Aortic smooth muscle cell (primary cell): ENCODE results near the gene PPM1N. TPM values are rescaled to one million over a fixed set of nuclear protein-coding genes. Genes with fewer than 3 reads are reported as not detected.

Source experiments
- total RNA-seq: library from RNA; depleted of rRNA; stranded (reverse); fragments of >200 nt; gene quantifications from 2 replicates; pipeline ENCODE4 v1.2.3, GENCODE V29; 2014

Gene PPM1N, protein sequence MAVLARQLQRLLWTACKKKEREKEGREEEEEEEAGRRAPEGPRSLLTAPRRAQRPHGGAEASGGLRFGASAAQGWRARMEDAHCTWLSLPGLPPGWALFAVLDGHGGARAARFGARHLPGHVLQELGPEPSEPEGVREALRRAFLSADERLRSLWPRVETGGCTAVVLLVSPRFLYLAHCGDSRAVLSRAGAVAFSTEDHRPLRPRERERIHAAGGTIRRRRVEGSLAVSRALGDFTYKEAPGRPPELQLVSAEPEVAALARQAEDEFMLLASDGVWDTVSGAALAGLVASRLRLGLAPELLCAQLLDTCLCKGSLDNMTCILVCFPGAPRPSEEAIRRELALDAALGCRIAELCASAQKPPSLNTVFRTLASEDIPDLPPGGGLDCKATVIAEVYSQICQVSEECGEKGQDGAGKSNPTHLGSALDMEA
- total RNA-seq, result 1.7 and 2.1 TPM in 2 replicates

DNA sequence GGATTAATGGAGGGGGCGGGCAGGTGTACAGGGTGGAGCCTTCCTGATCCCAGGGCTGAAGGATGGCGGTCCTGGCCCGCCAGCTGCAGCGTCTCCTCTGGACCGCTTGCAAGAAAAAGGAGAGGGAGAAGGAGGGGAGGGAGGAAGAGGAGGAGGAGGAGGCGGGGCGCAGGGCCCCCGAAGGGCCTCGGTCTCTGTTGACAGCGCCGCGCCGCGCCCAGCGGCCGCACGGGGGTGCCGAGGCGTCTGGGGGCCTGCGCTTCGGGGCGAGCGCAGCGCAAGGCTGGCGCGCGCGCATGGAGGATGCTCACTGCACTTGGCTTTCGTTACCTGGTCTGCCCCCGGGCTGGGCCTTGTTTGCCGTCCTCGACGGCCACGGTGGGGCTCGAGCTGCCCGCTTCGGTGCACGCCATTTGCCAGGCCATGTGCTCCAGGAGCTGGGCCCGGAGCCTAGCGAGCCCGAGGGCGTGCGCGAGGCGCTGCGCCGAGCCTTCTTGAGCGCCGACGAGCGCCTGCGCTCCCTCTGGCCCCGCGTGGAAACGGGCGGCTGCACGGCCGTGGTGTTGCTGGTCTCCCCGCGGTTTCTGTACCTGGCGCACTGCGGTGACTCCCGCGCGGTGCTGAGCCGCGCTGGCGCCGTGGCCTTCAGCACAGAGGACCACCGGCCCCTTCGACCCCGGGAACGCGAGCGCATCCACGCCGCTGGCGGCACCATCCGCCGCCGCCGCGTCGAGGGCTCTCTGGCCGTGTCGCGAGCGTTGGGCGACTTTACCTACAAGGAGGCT lies at the start of gene PPM1N:
PPM1N (plus strand) TSS at position 33 of the 785 bp plus-strand sequence; CDS start at position 63, 30 bp downstream.

GRCh38 chr19:45467456-45468158 lies 30.6 kb upstream of the PPM1N start, which contains the start of gene FOSB:
Gene FOSB (plus strand): TSS chr19:45467996. CDS start chr19:45468587, 591 bp downstream.

GRCh38 chr19:45506989-45507871 lies 9.0 kb downstream of the PPM1N start, which contains the start of gene VASP:
Gene VASP (plus strand): TSS chr19:45507479. CDS start chr19:45507772, 293 bp downstream.

Other genes with a start within 250 kb of the PPM1N start
- gene MARK4, start 247.2 kb upstream of the PPM1N start, total RNA-seq, result 9.5 and 18.3 TPM in 2 replicates
- gene CKM, start 175.6 kb upstream of the PPM1N start, total RNA-seq, result 0.06 TPM in 1 of 2 replicates, not detected in the other
- not detected in 2 replicates for gene KLC3, start 157.7 kb upstream of the PPM1N start, total RNA-seq
- 9.1 and 14.4 TPM in 2 replicates for gene ERCC2, start 127.9 kb upstream of the PPM1N start, total RNA-seq
- gene PPP1R13L, start 93.4 kb upstream of the PPM1N start, total RNA-seq, result 0.53 and 2.9 TPM in 2 replicates
- gene POLR1G, start 91.8 kb upstream of the PPM1N start, total RNA-seq, result 4.1 and 6.9 TPM in 2 replicates
- gene ERCC1, start 74.5 kb upstream of the PPM1N start, total RNA-seq, result 113 and 133 TPM in 2 replicates
- gene FOSB, start 30.4 kb upstream of the PPM1N start, total RNA-seq, result 0.40 and 0.44 TPM in 2 replicates
- gene RTN2, start 1.4 kb upstream of the PPM1N start, total RNA-seq, result 4.4 and 6.5 TPM in 2 replicates
- gene VASP, start 9.0 kb downstream of the PPM1N start, total RNA-seq, result 53.3 and 61.2 TPM in 2 replicates
- 4.4 TPM in 2 replicates for gene OPA3, start 86.4 kb downstream of the PPM1N start, total RNA-seq
- 0.40 and 0.99 TPM in 2 replicates for gene GPR4, start 103.8 kb downstream of the PPM1N start, total RNA-seq
- gene EML2, start 141.0 kb downstream of the PPM1N start, total RNA-seq, result 46.1 and 55.6 TPM in 2 replicates
- gene GIPR, start 169.8 kb downstream of the PPM1N start, total RNA-seq, result 0.12 and 0.26 TPM in 2 replicates
- gene SNRPD2, start 193.5 kb downstream of the PPM1N start, total RNA-seq, result 676 and 796 TPM in 2 replicates
- 7.2 and 9.4 TPM in 2 replicates for gene QPCTL, start 194.2 kb downstream of the PPM1N start, total RNA-seq
- 2.2 and 2.8 TPM in 2 replicates for gene FBXO46, start 232.5 kb downstream of the PPM1N start, total RNA-seq
- not detected in 2 replicates for gene MEIOSIN, start 235.0 kb downstream of the PPM1N start, total RNA-seq